Measurements from ENCODE around the gene TUFT1.

The TUFT1 gene

GRCh38 chr1:151540021-151540981 lies at the start of gene TUFT1:
Gene TUFT1, plus strand, starts transcription at chr1:151540309. Its CDS starts 58 bp downstream, at chr1:151540367.
- no peaks in the 10 kb centered on the region for H3K9me3 ChIP-seq (ENCODE audit: control insufficient read depth in 1 of 2, low read length in 2 of 2)
- H3K4me1 ChIP-seq (ENCODE audit: control insufficient read depth in 1 of 2, insufficient read depth in 2 of 2, low read length in 2 of 2), result peaks cover 23 to 26% of the 10 kb centered on the region in 2 donors
- H3K27me3 ChIP-seq (ENCODE audit: control insufficient read depth in 1 of 2, insufficient read depth in 2 of 2, low read length in 2 of 2), result no peaks in the 10 kb centered on the region
- H3K4me3 ChIP-seq (ENCODE audit: low read depth in 1 of 2, low read length in 2 of 2), result peak within 1 kb of the TSS; percentile 86 to 87
- H3K36me3 ChIP-seq (ENCODE audit: control insufficient read depth in 1 of 2, insufficient read depth in 2 of 2, low read length in 2 of 2), result peaks cover 0 to 21% of the 10 kb centered on the region in 2 donors
- H3K27ac ChIP-seq (ENCODE audit: low read depth, low read length), result peak within 1 kb of the TSS; percentile 95
- peak within 1 kb of the TSS; percentile 85 to 87 for H3K9ac ChIP-seq (ENCODE audit: low read depth in 1 of 2, low read length in 2 of 2)

GRCh38 chr1:151491641-151492040 lies 48.5 kb upstream of the TUFT1 start:
- peaks cover 0 to 5% of the 10 kb centered on the region in 2 donors for H3K4me1 ChIP-seq (ENCODE audit: control insufficient read depth in 1 of 2, insufficient read depth in 2 of 2, low read length in 2 of 2)
- H3K36me3 ChIP-seq (ENCODE audit: control insufficient read depth in 1 of 2, insufficient read depth in 2 of 2, low read length in 2 of 2), result no peaks in the 10 kb centered on the region
- H3K9ac ChIP-seq (ENCODE audit: low read depth in 1 of 2, low read length in 2 of 2), result no peak overlapping the region
- H3K4me3 ChIP-seq (ENCODE audit: low read depth in 1 of 2, low read length in 2 of 2), result no peak overlapping the region
- H3K9me3 ChIP-seq (ENCODE audit: control insufficient read depth in 1 of 2, low read length in 2 of 2), result no peaks in the 10 kb centered on the region
- no peaks in the 10 kb centered on the region for H3K27me3 ChIP-seq (ENCODE audit: control insufficient read depth in 1 of 2, insufficient read depth in 2 of 2, low read length in 2 of 2)
- no peak overlapping the region for H3K27ac ChIP-seq (ENCODE audit: low read depth, low read length)

GRCh38 chr1:151492120-151492519 lies 48.0 kb upstream of the TUFT1 start:
- Histone ChIP-seq H3K27ac (ENCODE audit: low read depth, low read length) (no peak overlapping the region), H3K4me3 (ENCODE audit: low read depth in 1 of 2, low read length in 2 of 2) (no peak overlapping the region), H3K9ac (ENCODE audit: low read depth in 1 of 2, low read length in 2 of 2) (no peak overlapping the region), H3K36me3 (ENCODE audit: control insufficient read depth in 1 of 2, insufficient read depth in 2 of 2, low read length in 2 of 2) (no peaks in the 10 kb centered on the region), H3K27me3 (ENCODE audit: control insufficient read depth in 1 of 2, insufficient read depth in 2 of 2, low read length in 2 of 2) (no peaks in the 10 kb centered on the region), H3K4me1 (ENCODE audit: control insufficient read depth in 1 of 2, insufficient read depth in 2 of 2, low read length in 2 of 2) (peaks cover 0 to 5% of the 10 kb centered on the region in 2 donors), H3K9me3 (ENCODE audit: control insufficient read depth in 1 of 2, low read length in 2 of 2) (no peaks in the 10 kb centered on the region)

GRCh38 chr1:151493042-151493441 lies 47.1 kb upstream of the TUFT1 start:
- no peaks in the 10 kb centered on the region for H3K27me3 ChIP-seq (ENCODE audit: control insufficient read depth in 1 of 2, insufficient read depth in 2 of 2, low read length in 2 of 2)
- no peak overlapping the region for H3K9ac ChIP-seq (ENCODE audit: low read depth in 1 of 2, low read length in 2 of 2)
- H3K9me3 ChIP-seq (ENCODE audit: control insufficient read depth in 1 of 2, low read length in 2 of 2), result no peaks in the 10 kb centered on the region
- H3K36me3 ChIP-seq (ENCODE audit: control insufficient read depth in 1 of 2, insufficient read depth in 2 of 2, low read length in 2 of 2), result no peaks in the 10 kb centered on the region
- H3K4me3 ChIP-seq (ENCODE audit: low read depth in 1 of 2, low read length in 2 of 2), result no peak overlapping the region
- no peak overlapping the region for H3K27ac ChIP-seq (ENCODE audit: low read depth, low read length)
- H3K4me1 ChIP-seq (ENCODE audit: control insufficient read depth in 1 of 2, insufficient read depth in 2 of 2, low read length in 2 of 2), result peaks cover 0 to 5% of the 10 kb centered on the region in 2 donors

GRCh38 chr1:151494741-151495281 lies 45.3 kb upstream of the TUFT1 start:
- H3K27ac ChIP-seq (ENCODE audit: low read depth, low read length), result no peak overlapping the region
- no peaks in the 10 kb centered on the region for H3K9me3 ChIP-seq (ENCODE audit: control insufficient read depth in 1 of 2, low read length in 2 of 2)
- no peak overlapping the region for H3K9ac ChIP-seq (ENCODE audit: low read depth in 1 of 2, low read length in 2 of 2)
- H3K4me1 ChIP-seq (ENCODE audit: control insufficient read depth in 1 of 2, insufficient read depth in 2 of 2, low read length in 2 of 2), result peaks cover 5 to 13% of the 10 kb centered on the region in 2 donors
- H3K27me3 ChIP-seq (ENCODE audit: control insufficient read depth in 1 of 2, insufficient read depth in 2 of 2, low read length in 2 of 2), result no peaks in the 10 kb centered on the region
- H3K4me3 ChIP-seq (ENCODE audit: low read depth in 1 of 2, low read length in 2 of 2), result no peak overlapping the region
- H3K36me3 ChIP-seq (ENCODE audit: control insufficient read depth in 1 of 2, insufficient read depth in 2 of 2, low read length in 2 of 2), result no peaks in the 10 kb centered on the region

- Histone ChIP-seq H3K36me3 (ENCODE audit: control insufficient read depth in 1 of 2, insufficient read depth in 2 of 2, low read length in 2 of 2) (no peaks in the 10 kb centered on the region), H3K9ac (ENCODE audit: low read depth in 1 of 2, low read length in 2 of 2) (no peak overlapping the region), H3K27me3 (ENCODE audit: control insufficient read depth in 1 of 2, insufficient read depth in 2 of 2, low read length in 2 of 2) (no peaks in the 10 kb centered on the region), H3K4me1 (ENCODE audit: control insufficient read depth in 1 of 2, insufficient read depth in 2 of 2, low read length in 2 of 2) (peaks cover 10 to 16% of the 10 kb centered on the region in 2 donors), H3K4me3 (ENCODE audit: low read depth in 1 of 2, low read length in 2 of 2) (no peak overlapping the region), H3K27ac (ENCODE audit: low read depth, low read length) (no peak overlapping the region), H3K9me3 (ENCODE audit: control insufficient read depth in 1 of 2, low read length in 2 of 2) (no peaks in the 10 kb centered on the region)
Observed at GRCh38 chr1:151495316-151495715, 44.8 kb upstream of the TUFT1 start.

GRCh38 chr1:151499365-151499764 lies 40.7 kb upstream of the TUFT1 start:
- Histone ChIP-seq H3K9ac (ENCODE audit: low read depth in 1 of 2, low read length in 2 of 2) (peak overlapping the region in 1 of 2 donors; percentile 14), H3K36me3 (ENCODE audit: control insufficient read depth in 1 of 2, insufficient read depth in 2 of 2, low read length in 2 of 2) (no peaks in the 10 kb centered on the region), H3K9me3 (ENCODE audit: control insufficient read depth in 1 of 2, low read length in 2 of 2) (no peaks in the 10 kb centered on the region), H3K4me1 (ENCODE audit: control insufficient read depth in 1 of 2, insufficient read depth in 2 of 2, low read length in 2 of 2) (peaks cover 27 to 29% of the 10 kb centered on the region in 2 donors), H3K27me3 (ENCODE audit: control insufficient read depth in 1 of 2, insufficient read depth in 2 of 2, low read length in 2 of 2) (no peaks in the 10 kb centered on the region), H3K27ac (ENCODE audit: low read depth, low read length) (peak overlapping the region; percentile 43), H3K4me3 (ENCODE audit: low read depth in 1 of 2, low read length in 2 of 2) (no peak overlapping the region)

GRCh38 chr1:151499930-151500329 lies 40.2 kb upstream of the TUFT1 start:
- H3K9ac ChIP-seq (ENCODE audit: low read depth in 1 of 2, low read length in 2 of 2), result peak overlapping the region in 1 of 2 donors; percentile 14
- H3K4me3 ChIP-seq (ENCODE audit: low read depth in 1 of 2, low read length in 2 of 2), result no peak overlapping the region
- H3K9me3 ChIP-seq (ENCODE audit: control insufficient read depth in 1 of 2, low read length in 2 of 2), result no peaks in the 10 kb centered on the region
- H3K4me1 ChIP-seq (ENCODE audit: control insufficient read depth in 1 of 2, insufficient read depth in 2 of 2, low read length in 2 of 2), result peaks cover 25 to 27% of the 10 kb centered on the region in 2 donors
- no peaks in the 10 kb centered on the region for H3K27me3 ChIP-seq (ENCODE audit: control insufficient read depth in 1 of 2, insufficient read depth in 2 of 2, low read length in 2 of 2)
- H3K36me3 ChIP-seq (ENCODE audit: control insufficient read depth in 1 of 2, insufficient read depth in 2 of 2, low read length in 2 of 2), result no peaks in the 10 kb centered on the region
- H3K27ac ChIP-seq (ENCODE audit: low read depth, low read length), result peak overlapping the region; percentile 43

GRCh38 chr1:151501474-151501873 lies 38.6 kb upstream of the TUFT1 start:
- Histone ChIP-seq H3K27ac (ENCODE audit: low read depth, low read length) (no peak overlapping the region), H3K4me3 (ENCODE audit: low read depth in 1 of 2, low read length in 2 of 2) (no peak overlapping the region), H3K9ac (ENCODE audit: low read depth in 1 of 2, low read length in 2 of 2) (no peak overlapping the region), H3K27me3 (ENCODE audit: control insufficient read depth in 1 of 2, insufficient read depth in 2 of 2, low read length in 2 of 2) (no peaks in the 10 kb centered on the region), H3K9me3 (ENCODE audit: control insufficient read depth in 1 of 2, low read length in 2 of 2) (no peaks in the 10 kb centered on the region), H3K36me3 (ENCODE audit: control insufficient read depth in 1 of 2, insufficient read depth in 2 of 2, low read length in 2 of 2) (no peaks in the 10 kb centered on the region), H3K4me1 (ENCODE audit: control insufficient read depth in 1 of 2, insufficient read depth in 2 of 2, low read length in 2 of 2) (peaks cover 24 to 27% of the 10 kb centered on the region in 2 donors)

- Histone ChIP-seq H3K4me3 (ENCODE audit: low read depth in 1 of 2, low read length in 2 of 2) (no peak overlapping the region), H3K9me3 (ENCODE audit: control insufficient read depth in 1 of 2, low read length in 2 of 2) (no peaks in the 10 kb centered on the region), H3K9ac (ENCODE audit: low read depth in 1 of 2, low read length in 2 of 2) (no peak overlapping the region), H3K4me1 (ENCODE audit: control insufficient read depth in 1 of 2, insufficient read depth in 2 of 2, low read length in 2 of 2) (peaks cover 24 to 27% of the 10 kb centered on the region in 2 donors), H3K27ac (ENCODE audit: low read depth, low read length) (no peak overlapping the region), H3K27me3 (ENCODE audit: control insufficient read depth in 1 of 2, insufficient read depth in 2 of 2, low read length in 2 of 2) (no peaks in the 10 kb centered on the region), H3K36me3 (ENCODE audit: control insufficient read depth in 1 of 2, insufficient read depth in 2 of 2, low read length in 2 of 2) (no peaks in the 10 kb centered on the region)
Observed at GRCh38 chr1:151502035-151502700, 37.9 kb upstream of the TUFT1 start.
